OCI-M1 (cell line): ENCODE measurements around the gene USP4.
"Not testable (repeated sequence)": the region's sequence is repeated elsewhere in the genome, so short reads cannot be mapped to it uniquely, and the experiment has no call there.

Experiments used
- DNase-seq: peaks from one replicate; lab custom pipeline; 2025; lab: John Stamatoyannopoulos, UW

The USP4 gene

GRCh38 chr3:49339941-49340800 is at the start of gene USP4:
USP4 (minus strand) TSS chr3:49340053; CDS start chr3:49340024, 29 bp downstream.
- DNase-seq = peak; percentile 88

- no peak for DNase-seq
Measured at GRCh38 chr3:49389297-49389696, 49.4 kb upstream of the USP4 start.

GRCh38 chr3:49388289-49388820 is 48.5 kb upstream of the USP4 start:
- no peak for DNase-seq

- no peak for DNase-seq
Measured at GRCh38 chr3:49387721-49388120, 47.9 kb upstream of the USP4 start.

GRCh38 chr3:49386056-49386756 is 46.4 kb upstream of the USP4 start:
- peak; percentile 56 for DNase-seq

GRCh38 chr3:49385617-49386016 is 45.8 kb upstream of the USP4 start:
- DNase-seq = no peak

- no peak for DNase-seq
Measured at GRCh38 chr3:49383387-49383786, 43.5 kb upstream of the USP4 start.

- no peak for DNase-seq
Measured at GRCh38 chr3:49378249-49378895, 38.5 kb upstream of the USP4 start.

GRCh38 chr3:49377483-49377882 is 37.6 kb upstream of the USP4 start:
- no peak for DNase-seq

GRCh38 chr3:49371946-49372345 is 32.1 kb upstream of the USP4 start:
- DNase-seq = no peak

GRCh38 chr3:49370585-49371290 is 30.9 kb upstream of the USP4 start:
- no peak for DNase-seq

- DNase-seq = no peak
Measured at GRCh38 chr3:49362561-49362960, 22.7 kb upstream of the USP4 start.

GRCh38 chr3:49359623-49360022 is 19.8 kb upstream of the USP4 start:
- no peak for DNase-seq

GRCh38 chr3:49358884-49359225 is 19.0 kb upstream of the USP4 start:
- no peak for DNase-seq

- peak; percentile 84 for DNase-seq
Measured at GRCh38 chr3:49358217-49358883, 18.5 kb upstream of the USP4 start, which contains the start of gene GPX1. GPX1 (minus strand) TSS chr3:49358353; CDS start chr3:49358278, 75 bp downstream.

GRCh38 chr3:49357443-49358216 is 17.8 kb upstream of the USP4 start:
- peak; percentile 19 for DNase-seq

- DNase-seq = not testable (repeated sequence)
Measured at GRCh38 chr3:49357095-49357442, 17.2 kb upstream of the USP4 start.

GRCh38 chr3:49352890-49353421 is 13.1 kb upstream of the USP4 start:
- DNase-seq = no peak

GRCh38 chr3:49352281-49352680 is 12.4 kb upstream of the USP4 start:
- DNase-seq = no peak

GRCh38 chr3:49351521-49352011 is 11.7 kb upstream of the USP4 start:
- DNase-seq = peak; percentile 58
